ENCODE data around the gene ARHGAP26. TPM values are rescaled to one million over a fixed set of nuclear protein-coding genes. Genes with fewer than 3 reads are reported as not detected.

ARHGAP26 gene
- total RNA-seq, 1 donor from 2014 or later = 8.6 TPM

- Histone ChIP-seq H3K36me3 (ENCODE audit: control insufficient read depth, insufficient read depth, low read length) (no peaks in the 10 kb centered on the region), H3K27me3 (ENCODE audit: control insufficient read depth, insufficient read depth, low read length) (no peaks in the 10 kb centered on the region), H3K4me3 (ENCODE audit: low read depth, low read length) (no peak overlapping the region)
- TF ChIP-seq CTCF (IDR thresholded peaks at IDR 0.05; ENCODE audit: insufficient read depth, low read length, poor library complexity, severe bottlenecking) = no peak
- peak; percentile 67 for DNase-seq (ENCODE audit: low read depth)
These were observed 459.9 kb downstream of the ARHGAP26 start for GRCh38 chr5:143229896-143230675.

GRCh38 chr5:143230676-143230996 is 460.5 kb downstream of the ARHGAP26 start:
- DNase-seq (ENCODE audit: low read depth) = no peak
- no peak overlapping the region for H3K4me3 ChIP-seq (ENCODE audit: low read depth, low read length)
- TF ChIP-seq CTCF (IDR thresholded peaks at IDR 0.05; ENCODE audit: insufficient read depth, low read length, poor library complexity, severe bottlenecking) = no peak
- H3K36me3 ChIP-seq (ENCODE audit: control insufficient read depth, insufficient read depth, low read length) = no peaks in the 10 kb centered on the region
- H3K27me3 ChIP-seq (ENCODE audit: control insufficient read depth, insufficient read depth, low read length) = no peaks in the 10 kb centered on the region

GRCh38 chr5:143231416-143231815 is 461.2 kb downstream of the ARHGAP26 start:
- Histone ChIP-seq H3K27me3 (ENCODE audit: control insufficient read depth, insufficient read depth, low read length) (no peaks in the 10 kb centered on the region), H3K36me3 (ENCODE audit: control insufficient read depth, insufficient read depth, low read length) (no peaks in the 10 kb centered on the region), H3K4me3 (ENCODE audit: low read depth, low read length) (no peak overlapping the region)
- no peak for TF ChIP-seq CTCF (IDR thresholded peaks at IDR 0.05; ENCODE audit: insufficient read depth, low read length, poor library complexity, severe bottlenecking)
- DNase-seq (ENCODE audit: low read depth) = no peak

GRCh38 chr5:143231973-143232812 is 462.0 kb downstream of the ARHGAP26 start:
- no peak for DNase-seq (ENCODE audit: low read depth)
- TF ChIP-seq CTCF (IDR thresholded peaks at IDR 0.05; ENCODE audit: insufficient read depth, low read length, poor library complexity, severe bottlenecking) = no peak
- H3K36me3 ChIP-seq (ENCODE audit: control insufficient read depth, insufficient read depth, low read length) = no peaks in the 10 kb centered on the region
- no peaks in the 10 kb centered on the region for H3K27me3 ChIP-seq (ENCODE audit: control insufficient read depth, insufficient read depth, low read length)
- no peak overlapping the region for H3K4me3 ChIP-seq (ENCODE audit: low read depth, low read length)

- TF ChIP-seq CTCF (IDR thresholded peaks at IDR 0.05; ENCODE audit: insufficient read depth, low read length, poor library complexity, severe bottlenecking) = no peak
- Histone ChIP-seq H3K4me3 (ENCODE audit: low read depth, low read length) (no peak overlapping the region), H3K36me3 (ENCODE audit: control insufficient read depth, insufficient read depth, low read length) (no peaks in the 10 kb centered on the region), H3K27me3 (ENCODE audit: control insufficient read depth, insufficient read depth, low read length) (no peaks in the 10 kb centered on the region)
- no peak for DNase-seq (ENCODE audit: low read depth)
These were observed 462.9 kb downstream of the ARHGAP26 start for GRCh38 chr5:143233031-143233430.
